Islet of Langerhans (tissue), 1 donor: ENCODE data around the gene CEP192.
"Not testable (repeated sequence)": the region's sequence is repeated elsewhere in the genome, so short reads cannot be mapped to it uniquely, and the experiment has no call there.

Experiments used
- FAIRE-seq: peaks from one replicate; lab custom pipeline; 2011; peaks lifted over from hg19 to GRCh38; lab: Jason Lieb, UNC

The CEP192 gene

DNA sequence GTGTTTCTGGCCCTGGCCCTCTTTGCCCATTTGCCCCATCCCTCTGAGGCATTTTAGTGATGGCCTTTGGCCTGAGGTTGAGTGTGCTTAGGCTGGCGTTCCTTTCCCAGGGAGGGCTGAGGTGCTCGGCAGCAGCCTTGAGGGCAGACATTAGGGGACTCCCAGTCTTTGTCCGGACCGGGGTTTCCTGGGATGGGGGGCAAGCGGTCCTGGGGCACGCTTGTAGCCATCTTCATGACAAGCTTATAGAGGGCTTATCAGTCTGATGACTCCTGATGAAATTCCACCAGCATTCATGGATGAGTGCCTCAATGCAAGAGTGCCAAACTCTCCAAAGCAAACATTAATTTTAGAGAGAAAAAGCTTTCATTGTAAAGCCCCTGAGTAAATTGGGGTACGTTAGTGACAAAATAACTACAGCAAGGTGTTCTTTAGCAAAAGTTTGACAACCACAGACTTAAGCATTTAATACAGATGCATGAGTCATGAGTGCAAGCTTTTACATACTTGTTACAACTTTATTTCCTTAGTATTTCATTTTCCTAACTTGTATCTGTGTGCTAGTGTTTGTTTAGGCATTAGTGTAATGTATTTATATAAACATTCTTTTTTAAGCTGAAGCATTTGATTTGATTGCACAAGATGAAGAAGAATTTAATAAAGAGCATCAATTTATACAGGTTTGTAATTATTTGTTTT is 45.6 kb downstream of the CEP192 start:
- no peak for FAIRE-seq

DNA sequence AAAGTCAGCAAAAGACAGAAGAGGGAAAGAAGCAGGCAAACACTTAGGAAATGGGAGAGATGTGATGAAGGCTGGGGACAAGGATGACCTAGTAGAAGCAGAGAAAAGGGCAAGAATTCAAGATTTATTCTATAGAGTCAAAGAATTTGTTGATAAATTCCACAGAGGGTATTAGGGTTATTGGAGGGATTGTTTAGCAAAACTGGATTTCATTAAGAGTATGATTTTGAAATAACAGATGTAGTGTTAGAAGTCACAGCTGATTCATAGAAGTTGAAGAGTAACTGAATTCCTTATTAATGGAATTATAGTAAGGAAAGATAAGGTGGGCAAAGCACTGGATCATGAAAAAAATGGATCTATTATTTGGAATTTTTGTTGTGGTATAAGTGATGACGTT is 48.6 kb downstream of the CEP192 start:
- FAIRE-seq: no peak

DNA sequence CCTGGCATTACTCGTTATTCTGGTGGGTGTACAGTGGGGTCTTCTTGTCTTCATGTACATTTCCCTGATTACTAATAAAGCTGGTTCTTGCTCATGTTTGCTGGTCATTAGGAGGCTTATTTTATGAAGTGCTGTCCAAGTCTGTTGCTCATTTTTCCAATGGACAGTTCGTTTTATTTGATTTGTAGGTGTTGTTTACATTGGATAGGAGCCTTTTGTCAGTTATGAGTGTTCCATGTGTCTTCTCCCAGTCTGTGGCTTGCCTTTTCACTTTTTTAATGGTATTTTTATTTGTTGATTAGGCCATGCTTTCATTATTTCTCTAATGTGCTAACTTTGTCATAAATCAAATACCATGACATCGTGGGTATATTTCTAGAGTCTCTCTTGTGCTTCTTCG is 51.9 kb downstream of the CEP192 start:
- no peak for FAIRE-seq

DNA sequence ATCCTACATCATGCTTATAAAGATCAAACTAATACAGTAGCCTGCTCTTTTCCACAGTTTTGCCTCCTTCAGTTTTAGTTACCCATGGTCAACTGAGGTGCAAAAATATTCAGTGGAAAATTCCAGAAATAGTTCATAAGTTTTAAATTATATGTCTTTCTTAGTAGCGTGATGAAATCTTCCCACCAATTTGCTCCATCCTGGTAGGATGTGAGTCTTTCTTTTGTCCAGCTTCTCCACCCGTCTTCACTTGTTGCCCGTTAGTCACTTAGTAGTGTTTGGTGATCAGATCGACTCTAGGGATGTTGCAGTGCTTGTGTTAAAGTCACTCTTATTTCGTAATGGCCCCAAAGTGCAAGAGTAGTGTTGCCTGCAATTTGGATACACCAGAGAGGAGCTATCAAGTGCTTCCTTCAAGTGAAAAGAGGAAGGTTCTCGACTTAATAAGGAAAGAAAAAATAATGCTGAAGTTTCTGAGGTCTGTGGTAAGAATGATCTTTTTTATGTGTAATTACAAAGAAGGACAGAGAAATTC is 57.0 kb downstream of the CEP192 start:
- no peak for FAIRE-seq

DNA sequence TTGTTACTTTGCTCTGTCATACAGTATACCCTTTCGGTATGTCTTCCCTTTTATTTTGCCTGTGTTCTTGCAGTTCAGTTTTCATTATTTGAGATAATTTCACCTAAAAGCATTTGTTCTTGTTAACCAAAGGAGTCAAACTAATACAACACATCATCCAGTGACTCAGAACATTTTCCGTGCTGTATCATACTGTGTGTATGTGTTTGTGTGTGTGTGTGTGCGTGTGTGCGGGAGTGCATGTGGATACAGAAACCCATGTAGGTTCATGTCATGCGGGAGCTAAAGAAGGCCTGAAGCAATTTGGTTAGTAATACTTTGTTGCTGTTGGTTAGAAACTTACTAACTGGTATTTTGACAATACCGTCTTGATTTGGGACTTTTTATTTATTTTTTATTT is 60.0 kb downstream of the CEP192 start:
- no peak for FAIRE-seq

DNA sequence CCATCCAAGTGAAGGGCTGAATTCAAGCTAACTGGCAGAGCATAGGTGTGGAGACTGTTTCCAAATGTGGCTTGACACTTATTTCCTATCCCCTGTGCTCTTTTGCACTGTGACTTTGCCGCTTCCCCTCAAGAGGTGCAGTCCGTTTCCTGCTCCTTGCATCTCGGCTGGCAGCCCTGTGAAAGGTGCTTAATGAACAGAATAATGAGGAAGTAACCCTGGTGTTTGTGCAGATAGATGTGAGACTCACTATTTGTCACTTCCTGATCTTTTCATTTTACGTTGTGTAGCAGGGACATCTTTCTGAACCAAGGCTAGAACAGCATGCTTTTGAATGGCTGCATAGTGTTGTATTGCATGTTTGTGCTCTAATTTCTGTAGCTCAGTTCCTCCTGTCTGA is 60.8 kb downstream of the CEP192 start:
- no peak for FAIRE-seq

DNA sequence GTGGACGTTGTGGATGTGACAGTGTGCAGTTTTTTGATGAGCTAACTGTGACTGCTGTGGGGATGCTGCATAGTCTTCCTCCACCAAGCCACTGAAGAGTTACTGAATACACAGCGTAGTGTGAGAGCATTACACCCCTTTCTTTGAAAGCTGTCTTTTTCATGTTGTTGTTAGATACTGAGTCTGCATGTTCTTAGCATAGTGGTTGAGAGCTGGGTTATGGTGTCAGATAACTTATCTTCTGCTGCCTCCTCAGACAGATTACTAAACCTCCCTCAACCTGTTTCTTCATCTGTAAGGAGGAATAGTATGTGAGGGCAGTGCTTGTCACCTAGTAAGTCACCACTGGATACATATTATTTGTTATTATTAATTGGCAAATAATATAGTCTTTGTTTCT is 63.2 kb downstream of the CEP192 start:
- no peak for FAIRE-seq

DNA sequence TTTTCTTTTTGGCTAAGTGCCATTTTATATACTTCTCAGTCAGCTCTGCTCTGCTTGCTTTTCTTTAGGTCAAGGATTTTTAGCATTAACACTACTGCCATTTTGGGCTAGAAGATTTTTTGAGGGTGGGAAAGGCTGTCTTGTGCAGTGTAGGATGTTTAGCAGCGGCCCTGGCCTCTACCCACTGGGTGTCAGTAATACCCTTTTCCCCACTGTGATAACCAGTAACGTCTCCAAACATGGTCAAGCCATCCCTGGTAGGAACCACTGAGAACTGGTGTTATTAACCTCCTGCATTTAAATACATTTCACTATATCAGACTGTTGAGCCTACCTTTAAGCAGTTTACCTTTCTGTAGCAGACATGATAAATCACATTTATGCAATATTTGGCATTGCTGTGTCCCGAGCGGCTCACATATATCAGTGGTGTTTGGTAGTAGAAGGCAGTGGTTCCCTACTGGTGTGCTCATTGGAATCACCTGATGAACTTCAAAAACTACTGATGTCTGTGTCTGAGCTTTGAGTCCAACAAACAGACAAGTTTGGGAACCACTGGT is 70.5 kb downstream of the CEP192 start:
- no peak for FAIRE-seq

DNA sequence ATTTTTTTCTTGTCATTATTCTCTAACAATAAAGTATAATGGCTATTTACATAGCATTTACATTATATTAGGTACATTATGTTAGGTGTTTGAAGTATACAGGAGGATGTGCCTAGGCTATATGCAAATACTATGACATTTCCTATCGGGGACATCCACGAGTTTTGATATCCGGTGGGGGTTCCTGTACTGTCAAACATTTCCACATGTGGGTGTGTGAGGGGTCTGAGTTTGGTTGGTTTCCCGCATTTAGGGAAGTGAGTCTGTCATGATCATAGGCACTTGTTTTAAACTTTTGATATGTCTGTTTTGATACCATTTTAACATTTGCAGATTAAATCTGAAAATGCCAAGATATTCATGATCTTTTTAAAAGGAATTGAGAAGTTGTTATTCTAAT is 76.0 kb downstream of the CEP192 start:
- FAIRE-seq: no peak

DNA sequence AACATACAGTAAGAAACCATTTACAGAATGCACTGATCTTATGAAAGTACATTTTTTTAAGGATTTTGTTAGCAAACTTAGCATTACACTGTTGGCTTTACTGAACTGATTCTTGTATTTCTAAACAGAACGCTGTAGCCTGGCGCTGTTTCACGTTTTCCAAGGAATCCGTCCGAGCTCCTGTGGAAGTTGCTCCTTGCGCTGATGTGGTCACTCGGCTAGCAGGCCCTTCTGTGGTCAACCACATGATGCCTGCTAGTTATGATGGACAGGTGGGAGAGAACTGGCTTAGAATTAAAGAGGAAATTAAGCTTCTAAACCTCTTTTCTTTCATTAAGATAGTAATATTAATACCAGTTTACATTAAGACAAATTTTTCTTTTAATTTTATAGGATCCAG is 76.8 kb downstream of the CEP192 start:
- FAIRE-seq: no peak

DNA sequence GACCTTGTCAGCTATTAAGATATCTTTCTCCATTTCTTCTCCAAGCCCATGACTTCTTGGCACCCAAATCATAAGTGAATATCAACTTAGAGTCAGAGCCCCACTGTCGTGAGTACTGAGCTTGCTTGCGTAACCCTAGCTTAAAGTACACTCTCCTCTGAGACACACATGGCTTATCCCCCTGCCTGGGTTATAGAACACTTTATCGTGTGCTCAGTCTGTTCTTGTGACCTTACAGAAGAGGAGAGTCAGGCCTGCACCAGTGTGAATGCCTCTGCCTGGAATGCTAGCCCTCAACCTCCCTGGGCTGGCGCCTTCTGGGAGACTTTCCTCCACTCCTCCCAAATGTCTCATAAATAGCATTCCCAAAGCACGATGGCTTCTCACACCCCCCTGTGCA is 79.3 kb downstream of the CEP192 start:
- FAIRE-seq: no peak

DNA sequence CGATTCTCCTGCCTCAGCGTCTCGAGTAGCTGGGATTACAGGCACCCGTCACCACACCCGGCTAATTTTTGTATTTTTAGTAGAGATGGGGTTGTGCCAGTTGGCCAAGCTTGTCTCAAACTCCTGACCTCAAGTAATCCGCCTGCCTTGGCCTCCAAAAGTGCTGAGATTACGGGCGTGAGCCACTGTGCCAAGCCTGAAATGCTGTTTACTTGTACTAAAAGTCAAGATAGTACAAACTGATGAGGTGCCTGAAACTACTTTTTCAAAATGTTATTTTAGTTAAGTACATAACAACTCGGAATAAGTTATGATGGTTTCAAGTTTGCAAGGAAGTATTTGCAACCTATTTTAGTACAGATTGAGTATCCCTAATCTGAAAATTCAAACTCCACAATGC is 85.7 kb downstream of the CEP192 start:
- no peak for FAIRE-seq

DNA sequence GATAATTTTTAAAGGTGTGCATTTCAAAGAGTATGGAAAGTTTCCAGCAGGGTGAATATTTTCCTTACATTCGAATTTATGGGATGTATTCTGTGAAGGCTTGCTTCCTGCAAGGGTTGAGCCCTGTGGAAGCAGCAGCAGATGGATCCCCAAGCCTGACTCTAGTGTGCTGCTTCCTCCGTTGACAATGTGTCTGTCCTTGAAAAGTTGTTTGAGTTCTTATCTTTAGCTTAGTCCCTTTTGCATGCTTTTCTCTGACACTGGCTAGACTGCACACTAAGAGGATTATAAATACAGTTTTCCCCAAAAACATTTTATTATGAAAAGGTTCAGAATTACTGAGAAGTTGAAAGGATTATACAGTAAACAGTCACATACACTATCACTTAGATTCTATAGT is 86.3 kb downstream of the CEP192 start:
- no peak for FAIRE-seq

DNA sequence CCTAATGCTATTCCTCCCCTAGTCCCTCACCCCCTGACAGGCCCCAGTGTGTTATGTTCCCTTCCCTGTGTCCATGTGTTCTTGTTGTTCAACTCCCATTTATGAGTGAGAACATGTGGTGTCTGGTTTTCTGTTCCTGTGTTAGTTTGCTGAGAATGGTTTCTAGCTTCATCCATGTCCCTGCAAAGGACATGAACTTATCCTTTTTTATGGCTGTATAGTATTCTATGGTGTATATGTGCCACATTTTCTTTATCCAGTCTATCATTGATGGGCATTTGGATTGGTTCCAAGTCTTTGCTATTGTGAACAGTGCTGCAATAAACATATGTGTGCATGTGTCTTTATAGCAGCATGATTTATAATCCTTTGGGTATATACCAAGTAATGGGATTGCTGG is 86.9 kb downstream of the CEP192 start:
- not testable (repeated sequence) for FAIRE-seq

DNA sequence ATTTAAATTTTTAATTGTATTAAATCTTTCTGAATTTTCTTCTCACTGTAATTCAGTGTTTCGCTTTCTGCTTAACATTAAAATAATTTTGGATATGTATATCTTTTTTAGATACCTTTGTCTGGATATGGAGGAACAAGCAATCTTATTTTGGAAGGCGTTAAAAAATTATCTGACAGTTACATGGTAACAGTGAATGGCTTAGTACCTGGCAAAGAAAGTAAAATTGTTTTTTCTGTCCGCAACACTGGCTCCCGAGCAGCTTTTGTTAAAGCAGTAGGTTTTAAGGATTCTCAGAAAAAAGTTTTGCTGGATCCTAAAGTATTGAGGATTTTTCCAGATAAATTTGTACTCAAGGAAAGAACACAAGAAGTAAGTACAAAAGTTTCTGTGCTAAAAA is 95.7 kb downstream of the CEP192 start:
- no peak for FAIRE-seq

DNA sequence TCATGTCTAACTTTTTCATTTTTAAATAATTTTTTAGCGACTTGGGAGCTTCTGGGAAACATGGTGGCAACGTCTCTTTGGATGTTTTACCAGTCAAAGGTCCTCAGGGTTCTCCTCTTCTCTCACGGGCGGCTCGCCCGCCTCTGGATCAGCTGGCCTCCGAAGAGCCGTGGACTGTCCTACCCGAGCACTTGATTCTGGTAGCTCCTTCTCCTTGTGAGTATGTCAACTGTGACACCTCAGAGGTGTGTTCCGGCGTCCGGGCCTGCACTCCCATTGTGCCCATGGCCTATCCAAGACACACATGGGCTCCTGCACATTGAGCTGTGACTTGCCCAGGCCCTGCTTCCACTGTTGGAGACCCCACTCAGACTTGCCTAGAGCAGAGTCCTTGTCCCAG is 104.3 kb downstream of the CEP192 start:
- FAIRE-seq: no peak

DNA sequence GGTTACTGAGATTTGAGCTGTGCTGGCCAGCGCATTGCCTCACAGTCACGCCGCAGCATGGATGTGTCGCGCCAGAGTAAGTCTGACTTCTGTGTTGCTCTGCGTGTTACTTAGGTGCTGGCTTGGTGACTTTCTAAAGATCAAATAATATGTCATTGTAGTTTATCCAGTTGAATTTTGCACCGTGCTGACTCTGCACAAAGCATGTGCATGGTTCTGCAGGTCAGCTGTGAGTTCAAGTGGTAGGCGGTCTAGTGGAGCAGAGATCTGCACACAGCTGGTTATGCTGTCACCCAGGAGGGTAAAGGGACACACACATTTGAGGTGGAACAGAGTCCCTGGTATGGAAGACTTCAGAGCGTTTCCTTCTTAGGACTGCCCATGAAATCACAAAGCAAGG is 105.1 kb downstream of the CEP192 start:
- FAIRE-seq: no peak

DNA sequence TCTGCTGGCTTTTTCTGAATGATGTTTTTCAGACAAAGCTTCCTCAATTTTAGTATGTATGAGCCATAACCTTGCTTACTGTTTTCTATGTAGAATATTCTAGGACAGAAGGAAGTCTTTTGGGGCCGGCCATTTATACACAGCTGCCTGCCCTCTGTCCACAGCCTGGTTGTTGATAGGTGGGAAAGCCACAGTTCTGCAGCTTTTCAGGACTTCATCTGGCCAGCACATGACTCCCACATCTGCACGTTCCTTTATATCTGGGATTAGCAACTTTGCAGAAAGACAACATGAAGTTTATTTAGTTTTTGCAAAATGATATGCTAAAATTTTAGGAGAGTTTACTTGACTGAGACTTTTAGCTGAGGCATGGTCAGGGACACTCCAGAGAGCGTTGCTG is 105.6 kb downstream of the CEP192 start:
- no peak for FAIRE-seq

DNA sequence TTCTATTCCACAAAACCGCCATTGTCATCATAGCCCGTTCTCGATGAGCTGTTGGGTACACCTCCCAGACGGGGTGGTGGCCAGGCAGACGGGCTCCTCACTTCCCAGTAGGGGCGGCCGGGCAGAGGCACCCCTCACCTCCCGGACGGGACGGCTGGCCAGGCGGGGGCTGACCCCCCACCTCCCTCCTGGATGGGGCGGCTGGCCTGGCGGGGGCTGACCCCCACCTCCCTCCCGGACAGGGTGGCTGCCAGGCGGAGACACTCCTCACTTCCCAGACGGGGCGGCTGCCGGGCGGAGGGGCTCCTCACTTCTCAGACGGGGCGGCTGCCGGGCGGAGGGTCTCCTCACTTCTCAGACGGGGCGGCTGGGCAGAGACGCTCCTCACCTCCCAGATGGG is 106.9 kb downstream of the CEP192 start:
- not testable (repeated sequence) for FAIRE-seq

DNA sequence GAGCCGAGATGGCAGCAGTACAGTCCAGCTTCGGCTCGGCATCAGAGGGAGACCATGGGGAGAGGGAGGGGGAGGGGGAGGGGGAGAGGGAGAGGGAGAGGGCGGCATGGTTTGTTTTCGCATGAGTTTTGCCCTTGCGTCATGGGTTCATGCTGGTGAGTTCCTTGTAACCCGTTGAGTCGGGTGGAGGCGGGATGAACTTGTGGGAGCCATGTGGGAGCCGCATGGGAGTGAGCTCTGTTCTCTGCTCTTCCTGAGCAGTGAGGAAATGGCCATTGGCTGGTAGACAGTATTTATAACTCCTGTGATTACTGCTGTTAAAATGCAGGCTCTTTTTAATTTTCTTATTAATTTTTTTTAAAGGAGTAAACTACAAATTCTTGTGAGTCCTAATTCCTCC is 108.0 kb downstream of the CEP192 start:
- no peak for FAIRE-seq

DNA sequence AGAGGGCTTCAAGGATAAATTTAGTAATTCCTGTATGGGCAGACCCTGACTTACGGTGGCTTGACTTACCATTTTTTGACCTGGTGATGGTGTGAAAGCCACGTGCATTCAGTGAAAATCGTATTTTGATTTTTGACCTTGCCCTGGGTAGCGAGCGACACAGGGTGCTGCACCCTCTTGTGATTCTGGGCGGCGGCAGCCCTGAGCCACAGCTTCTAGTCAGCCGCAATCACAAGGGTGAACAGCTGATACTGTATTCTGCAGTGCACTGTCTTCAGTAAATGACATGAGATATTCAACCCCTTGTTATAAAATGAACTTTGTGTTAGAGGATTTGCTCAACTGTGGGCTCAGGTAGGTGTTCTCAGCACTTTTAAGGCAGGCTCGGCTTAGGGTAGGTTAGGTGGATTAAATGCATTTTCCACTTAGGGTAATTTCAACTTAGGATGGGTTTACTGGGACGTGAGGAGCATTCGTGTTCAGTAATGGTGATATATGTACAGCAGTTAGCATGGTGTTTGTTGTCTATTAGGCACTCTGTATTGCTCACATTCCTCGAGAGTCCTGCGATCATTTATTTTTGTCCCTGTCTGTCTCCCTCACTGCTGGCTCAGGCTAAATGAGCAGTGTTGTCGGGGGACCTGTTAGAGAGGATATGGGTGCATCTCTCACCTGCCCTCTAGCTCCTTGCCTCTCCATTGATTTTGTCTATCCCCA is 109.9 kb downstream of the CEP192 start:
- FAIRE-seq: no peak

DNA sequence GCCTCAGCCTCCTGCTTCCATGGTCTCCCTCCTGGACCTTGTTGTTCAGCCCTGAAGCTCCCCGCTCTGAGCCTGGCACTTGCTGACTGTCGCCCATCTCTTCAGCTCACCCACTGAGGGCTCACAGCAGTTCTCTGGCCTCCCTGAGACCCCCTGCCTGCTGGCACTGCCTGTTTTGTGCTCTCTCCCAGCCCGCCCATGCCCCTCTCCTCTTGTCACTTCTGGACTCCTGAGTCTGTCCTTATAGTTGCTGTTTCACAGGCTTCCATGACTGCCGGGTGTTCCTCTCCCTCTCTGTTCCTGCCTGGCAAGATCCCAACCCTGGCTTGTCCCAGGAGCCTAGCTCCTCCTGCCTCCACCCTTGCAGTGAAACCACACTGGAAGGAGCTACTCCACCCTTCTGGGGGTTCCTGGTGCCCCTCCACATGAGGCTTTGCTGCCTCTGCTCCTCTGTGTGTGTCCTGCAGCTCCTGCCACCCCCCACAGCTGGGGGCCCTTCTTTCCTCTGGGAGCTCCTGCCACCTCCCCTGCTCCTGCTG is 110.6 kb downstream of the CEP192 start:
- no peak for FAIRE-seq

DNA sequence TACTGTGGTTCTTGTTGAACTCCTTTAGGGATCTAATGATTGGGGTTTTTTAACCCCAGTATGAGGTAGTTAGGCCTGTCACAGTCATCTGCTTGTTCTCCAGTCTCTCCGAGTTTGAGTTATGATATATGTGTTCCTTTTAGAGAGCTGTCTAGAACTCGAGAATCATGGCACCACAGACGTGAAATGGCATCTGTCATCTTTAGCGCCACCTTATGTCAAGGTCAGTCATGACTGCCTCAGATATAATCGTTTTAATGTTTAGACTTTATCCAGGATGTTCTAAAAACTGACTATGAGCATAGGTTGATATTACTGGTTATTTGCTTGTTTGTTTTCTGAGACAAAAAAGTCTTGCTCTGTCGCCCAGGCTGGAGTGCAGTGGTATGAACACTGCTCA is 112.2 kb downstream of the CEP192 start:
- FAIRE-seq: no peak
